GM18909 (cell line): ENCODE results near the gene PTPRJ.
"Not testable (repeated sequence)": the region's sequence is repeated elsewhere in the genome, so short reads cannot be mapped to it uniquely, and the experiment has no call there.

Experiments used
- ATAC-seq: cut with Tn5 transposase; IDR thresholded peaks from one replicate; pipeline ENCODE4 v1.9.1; 2021; ENCODE audit warnings: mild to moderate bottlenecking; ENCODE audit not compliant: unreplicated experiment, poor library complexity

The PTPRJ gene

DNA sequence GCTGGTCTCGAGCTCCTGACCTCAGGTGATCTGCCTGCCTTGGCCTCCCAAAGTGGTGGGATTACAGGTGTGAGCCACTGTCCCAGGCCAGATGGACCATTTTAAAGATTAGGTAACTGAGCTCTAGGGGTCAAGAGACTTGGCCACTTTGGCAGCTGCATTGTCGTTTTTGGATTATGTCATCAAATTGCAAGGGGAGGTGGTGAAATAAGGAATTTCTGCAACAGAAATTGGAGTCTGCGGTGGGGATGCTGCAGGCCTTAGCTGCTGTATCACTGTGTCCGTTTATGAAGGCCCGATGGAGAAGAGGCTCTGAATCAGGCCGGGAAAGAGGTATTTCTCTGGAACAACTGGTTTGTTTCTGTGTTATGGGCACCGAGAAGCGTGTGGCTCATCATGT, 34.6 kb downstream of the PTPRJ start:
- no peak for ATAC-seq

DNA sequence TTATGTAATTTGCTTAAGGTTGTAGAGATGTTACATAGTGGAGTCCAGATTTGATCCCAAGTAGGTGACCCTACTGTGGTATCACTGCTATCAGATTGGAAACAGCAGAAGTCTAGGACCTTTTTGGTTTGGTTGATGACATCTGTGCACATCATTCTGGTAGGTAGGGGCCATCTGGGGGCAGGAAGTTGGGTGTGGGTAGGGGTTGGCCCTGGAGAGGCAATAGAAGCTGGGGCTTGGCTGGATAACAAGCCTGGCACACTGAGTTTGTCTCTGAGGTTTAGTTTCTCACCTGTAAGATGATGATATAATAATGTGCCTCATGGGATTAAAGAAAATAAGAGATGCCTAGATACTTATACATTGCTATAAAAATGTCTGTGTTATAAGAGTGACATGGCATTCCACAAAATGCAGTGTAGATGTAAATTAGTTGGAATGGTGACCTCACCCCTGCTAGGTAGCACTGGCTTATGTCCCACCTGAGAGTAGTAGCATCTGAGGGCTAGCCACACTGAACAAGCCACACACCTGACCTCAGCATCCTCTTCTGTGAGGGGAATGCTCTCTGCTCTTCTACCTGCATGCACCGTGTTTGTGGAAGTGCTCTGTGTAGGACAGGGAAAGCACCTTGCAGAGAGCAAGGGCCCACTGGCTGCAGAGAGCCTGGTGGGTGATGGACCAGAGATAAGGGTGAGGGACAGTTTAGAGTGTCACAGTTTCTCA, 36.9 kb downstream of the PTPRJ start:
- ATAC-seq: no peak

DNA sequence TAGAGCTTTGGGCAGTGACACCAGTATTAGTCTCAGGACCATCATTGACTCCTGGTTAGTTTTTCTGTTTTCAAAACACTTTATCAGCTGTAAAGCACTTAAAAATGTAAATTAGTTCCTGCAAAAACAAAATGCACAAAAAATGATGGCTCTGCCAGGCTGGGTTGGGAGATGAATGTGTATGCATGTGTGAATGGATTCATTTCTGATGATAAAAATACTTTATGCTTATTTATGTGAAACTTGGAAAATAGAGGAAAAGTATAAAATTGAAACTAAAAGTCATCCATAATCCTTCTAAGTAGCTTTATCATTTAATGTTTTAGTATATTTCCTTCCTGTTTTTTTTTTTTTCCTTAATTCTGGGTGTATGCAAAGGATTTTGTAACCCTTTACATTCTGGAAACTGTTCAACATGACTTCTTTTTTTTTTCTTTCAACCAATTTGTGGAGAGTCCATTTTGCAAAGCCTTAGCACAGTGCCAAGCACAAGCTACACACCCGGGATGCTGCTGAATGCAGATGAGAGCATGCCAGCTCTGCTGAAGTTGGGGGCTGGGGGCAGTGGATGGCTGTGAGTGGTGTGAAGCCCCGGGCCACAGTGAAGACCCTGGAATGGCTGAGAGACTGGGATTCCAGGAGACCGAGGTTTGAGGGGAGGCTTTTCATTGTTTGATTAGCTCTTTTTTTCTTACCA, 37.6 kb downstream of the PTPRJ start:
- ATAC-seq: no peak

DNA sequence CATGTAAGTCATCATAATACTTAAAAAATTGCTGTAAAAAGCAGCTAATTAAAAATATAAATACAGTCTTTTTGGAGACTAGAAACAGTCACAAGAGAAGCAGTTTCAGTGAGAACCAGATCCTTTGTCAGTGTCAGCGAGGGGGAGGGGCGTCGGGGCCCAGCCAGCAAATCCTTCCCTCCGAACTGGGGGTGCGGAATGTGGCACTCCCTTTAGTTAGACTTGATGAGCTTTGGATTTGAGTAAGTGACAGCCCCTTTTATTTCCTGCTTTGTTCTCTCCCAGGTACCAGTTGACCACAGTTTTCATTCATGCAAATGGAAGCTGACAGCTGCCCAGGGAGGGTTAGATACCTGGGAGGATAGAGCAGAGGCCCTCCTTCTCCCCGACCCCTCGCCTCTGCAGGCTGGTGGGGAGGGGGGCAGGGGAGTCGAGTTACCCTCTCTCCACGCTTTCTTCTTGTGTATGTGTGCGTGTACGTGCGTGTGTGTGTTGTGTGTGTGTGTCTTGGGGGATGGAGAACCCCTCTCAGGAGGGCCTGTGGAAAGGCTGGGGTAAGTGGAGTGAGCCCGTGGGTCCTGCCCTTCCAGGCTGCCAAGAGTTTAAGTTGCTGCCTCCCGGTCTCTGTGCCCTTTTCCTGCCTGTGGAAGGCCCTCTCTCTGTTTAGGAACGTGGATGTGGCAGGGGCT, 38.3 kb downstream of the PTPRJ start:
- no peak for ATAC-seq

DNA sequence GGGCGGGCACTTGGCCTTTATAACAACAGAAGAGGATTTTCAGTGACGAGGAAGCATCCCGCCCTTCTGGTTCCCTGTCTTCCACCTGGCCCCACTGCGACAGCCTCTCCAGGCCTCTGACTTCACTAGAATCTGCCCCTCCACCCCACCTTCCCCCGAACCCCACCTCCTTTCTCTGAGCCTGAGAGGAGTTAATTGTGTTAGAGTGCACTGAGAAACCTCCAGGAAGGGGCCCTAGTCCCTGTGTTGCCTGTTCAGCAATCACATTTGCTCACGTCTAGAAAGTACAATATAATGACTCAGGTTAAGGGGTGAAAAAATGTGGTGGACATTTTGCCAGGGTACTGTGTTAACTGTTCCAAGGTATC, 38.8 kb downstream of the PTPRJ start:
- no peak for ATAC-seq

DNA sequence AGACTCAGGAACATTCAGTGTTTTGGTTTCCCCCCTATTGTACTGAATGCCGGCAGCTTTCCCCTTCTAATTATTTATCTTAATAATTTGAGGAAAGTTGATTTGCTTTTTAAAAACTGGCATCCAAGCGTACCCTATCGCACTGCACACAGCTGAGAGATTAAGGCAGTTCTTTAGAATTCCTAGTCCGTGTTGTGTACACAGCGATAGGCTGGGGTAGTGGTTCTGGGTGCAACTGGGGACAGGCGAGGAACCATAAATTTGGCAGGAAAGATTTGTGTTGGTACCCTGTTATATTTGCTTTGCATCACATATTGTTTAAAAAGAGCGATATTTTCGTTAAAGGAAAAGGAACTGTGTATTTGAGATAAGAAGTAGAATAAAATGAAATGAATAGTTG, 39.2 kb downstream of the PTPRJ start:
- ATAC-seq: no peak

DNA sequence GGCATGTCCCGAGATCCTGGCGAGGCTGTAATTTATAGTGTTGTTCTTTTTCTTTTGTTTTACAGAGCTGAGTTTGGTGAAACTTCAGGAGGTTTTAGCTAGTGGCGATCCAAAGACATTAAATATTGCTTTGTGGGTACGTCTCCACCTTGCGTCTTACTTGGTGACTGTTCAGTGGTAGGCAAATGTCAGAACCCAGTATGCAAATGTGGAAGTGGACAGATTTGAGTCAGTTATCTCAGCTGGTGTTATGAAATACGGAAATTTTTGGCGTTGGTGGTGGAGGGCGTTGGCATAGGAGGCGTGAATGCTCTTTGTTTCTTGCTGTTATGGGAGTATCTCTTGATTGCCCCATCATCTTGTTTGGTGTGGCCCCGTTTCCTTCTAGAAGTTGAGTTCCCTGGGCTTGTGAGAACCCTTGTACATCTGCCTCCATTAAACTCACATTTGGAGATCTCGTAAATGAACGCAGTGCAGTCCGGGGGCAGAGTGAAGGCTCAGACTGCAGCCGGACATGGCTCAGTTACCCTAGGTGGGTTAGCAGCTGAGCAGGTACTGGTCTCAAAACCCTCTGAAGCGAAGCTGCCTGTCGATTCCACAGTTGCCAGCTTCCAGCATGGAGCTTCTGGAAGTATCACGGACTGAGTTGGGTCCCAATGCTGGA, 39.9 kb downstream of the PTPRJ start:
- peak; percentile 84 for ATAC-seq

DNA sequence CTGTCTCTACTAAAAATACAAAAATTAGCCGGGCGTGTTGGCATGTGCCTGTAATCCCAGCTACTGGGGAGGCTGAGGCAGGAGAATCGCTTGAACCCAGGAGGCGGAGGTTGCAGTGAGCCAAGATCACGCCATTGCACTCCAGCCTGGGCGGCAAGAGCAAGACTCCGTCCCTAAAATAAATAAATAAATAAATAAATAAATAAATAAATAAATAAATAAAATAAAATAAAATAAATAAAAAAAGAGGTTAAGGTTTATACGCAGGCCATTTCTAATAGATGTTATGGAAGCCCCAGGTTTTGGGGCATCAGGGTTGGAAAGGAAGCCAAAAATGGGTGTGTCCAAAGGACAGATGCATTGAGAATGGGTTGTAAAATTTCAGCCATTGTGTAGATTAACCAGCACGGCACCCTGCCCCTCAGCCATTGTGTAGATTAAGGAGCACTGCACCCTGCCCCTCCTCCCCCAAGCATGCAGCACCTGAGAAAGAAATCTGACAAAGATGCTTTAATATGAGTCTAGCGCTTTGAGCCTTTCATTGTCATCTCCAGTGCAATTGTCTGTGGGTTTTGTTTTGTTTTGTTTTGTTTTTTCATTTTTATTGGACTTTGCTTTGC, 41.0 kb downstream of the PTPRJ start:
- ATAC-seq: not testable (repeated sequence)

DNA sequence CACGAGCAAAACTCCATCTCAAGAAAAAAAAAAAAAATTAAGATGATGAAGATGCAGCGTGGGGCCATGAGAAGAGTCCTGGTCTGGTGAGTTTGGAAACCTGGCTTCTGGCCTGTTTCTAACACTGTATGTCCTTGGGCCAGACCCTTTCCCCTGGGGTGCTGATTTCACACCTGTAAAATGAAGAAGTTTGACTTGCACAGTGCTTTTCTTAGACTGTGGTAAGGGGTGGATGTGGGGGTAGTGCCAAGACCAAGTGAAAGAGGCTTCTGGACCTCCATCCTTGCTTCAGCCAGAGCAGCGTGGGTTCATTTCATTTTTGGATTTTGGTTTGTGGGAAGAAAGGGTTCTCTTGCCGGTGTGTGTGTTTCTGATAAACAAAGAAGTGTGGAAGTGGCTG, 42.1 kb downstream of the PTPRJ start:
- no peak for ATAC-seq

DNA sequence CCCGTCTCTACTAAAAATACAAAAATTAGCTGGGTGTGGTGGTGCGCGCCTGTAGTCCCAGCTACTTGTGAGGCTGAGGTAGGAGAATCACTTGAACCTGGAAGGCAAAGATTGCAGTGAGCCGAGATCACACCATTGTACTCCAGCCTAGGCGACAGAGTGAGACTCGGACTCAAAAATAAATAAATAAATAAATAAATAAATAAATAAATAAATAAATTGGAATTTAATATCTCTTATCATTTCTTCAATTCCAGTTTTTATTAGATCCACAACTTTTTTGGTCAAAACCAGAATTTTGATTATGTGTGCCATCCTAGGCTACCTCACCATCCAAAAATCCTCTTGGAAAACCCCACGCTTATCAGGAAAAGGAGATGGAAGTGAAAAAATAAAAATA, 43.2 kb downstream of the PTPRJ start:
- not testable (repeated sequence) for ATAC-seq

DNA sequence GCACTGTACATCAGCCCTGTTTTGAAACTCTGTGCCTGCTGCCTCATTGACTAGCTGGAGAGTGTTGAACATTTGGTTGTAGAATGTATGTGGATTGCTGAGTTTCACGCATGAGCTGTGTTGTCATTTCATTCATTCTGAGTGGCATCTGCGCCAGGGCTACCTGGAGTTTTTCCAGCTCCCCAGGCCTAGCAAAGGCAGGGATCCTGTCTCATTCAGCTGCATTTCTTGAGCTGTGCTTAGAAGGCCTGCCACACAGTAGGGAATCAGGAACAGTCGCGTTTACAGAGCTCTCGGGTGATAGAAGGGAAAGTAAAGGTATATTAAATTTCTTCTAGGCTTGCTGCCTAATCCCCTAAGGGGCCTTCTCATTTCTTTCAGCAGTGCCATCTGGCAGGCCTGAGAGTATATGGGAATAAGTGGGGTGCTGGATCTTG, 44.3 kb downstream of the PTPRJ start:
- ATAC-seq: no peak

DNA sequence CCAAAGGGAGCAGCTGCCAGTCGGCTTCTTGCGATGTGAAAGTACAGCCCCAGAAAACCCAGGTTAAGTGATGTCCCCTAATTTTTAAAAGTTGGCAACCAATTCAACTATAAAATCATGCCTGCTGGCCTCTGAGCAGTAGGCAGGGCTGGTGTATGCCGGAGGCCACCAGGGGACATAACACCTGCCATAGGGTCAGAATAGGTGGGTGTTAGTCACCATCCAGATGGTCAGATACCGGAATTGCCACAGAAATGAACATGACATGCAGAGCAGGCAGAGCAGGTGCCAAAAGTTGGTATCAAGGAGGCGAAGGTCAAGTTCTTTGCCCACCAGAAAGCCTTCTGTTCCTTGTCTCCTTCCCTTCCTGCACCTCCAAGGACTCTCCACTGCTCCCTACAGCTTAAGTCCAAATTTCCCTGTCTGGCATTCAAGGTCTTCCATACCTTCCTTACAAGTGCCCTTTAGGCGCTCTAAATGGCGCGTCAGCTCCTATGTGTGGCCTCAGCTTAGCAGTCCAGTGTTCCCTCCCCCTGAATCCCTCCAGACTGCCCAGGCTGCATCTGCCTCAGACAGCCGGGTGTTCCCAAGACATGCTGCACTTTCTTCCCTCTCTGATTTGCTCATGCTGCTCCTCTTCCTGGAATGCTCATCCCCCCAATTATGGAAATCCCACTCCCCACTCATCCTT, 45.1 kb downstream of the PTPRJ start:
- ATAC-seq: no peak

DNA sequence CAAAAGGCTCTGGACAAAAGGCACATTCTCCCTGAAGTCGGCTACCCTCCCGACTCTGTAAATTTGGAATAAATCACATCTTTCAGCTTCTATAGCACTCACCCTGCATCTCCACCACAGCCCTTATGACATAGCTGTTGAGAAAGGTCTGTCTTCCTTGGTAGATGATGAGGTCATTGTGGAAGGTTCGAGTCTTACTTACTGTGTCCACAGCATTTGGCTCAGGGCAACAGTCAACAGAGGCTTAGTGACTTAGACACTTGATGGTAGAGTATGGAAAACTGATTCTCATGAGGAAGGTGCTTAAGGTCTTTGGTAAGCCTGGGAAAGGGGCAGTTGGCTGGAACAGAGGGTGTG, 45.6 kb downstream of the PTPRJ start:
- ATAC-seq: no peak

DNA sequence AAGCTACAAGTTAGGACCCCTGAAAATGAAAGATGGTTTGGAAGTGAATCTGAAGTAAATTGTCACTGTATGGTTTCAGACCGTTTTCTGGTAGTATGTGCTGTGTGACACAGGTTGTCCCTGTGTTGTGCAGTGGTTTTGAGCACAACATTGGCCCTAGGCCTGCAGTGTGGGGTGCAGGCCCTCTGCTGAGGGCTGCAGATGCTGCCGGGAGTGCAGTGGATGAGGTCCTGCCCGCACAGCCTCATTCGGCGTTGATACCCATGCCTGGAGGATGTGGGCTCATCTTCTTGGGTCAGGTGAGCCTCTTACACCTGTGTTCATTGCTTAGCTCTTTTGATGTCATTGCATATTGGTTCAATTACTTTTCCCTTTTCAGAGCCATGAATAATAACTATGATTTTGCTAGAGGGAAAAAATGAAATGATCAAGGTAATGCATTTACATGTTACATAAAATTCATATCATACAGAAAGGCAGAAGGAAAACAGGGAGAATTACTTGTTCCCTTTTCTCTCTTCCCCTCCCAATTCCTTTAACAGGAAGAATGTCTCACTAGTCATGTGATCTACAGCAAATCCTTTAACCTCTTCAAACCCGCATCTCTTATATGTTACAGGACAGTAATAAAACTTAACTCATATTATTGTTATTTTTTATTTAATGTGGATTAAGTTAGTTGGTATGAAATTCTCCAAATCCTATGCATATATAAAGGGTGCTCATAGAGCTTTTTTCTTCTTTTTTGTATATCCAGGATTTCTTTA, 48.7 kb downstream of the PTPRJ start:
- no peak for ATAC-seq

DNA sequence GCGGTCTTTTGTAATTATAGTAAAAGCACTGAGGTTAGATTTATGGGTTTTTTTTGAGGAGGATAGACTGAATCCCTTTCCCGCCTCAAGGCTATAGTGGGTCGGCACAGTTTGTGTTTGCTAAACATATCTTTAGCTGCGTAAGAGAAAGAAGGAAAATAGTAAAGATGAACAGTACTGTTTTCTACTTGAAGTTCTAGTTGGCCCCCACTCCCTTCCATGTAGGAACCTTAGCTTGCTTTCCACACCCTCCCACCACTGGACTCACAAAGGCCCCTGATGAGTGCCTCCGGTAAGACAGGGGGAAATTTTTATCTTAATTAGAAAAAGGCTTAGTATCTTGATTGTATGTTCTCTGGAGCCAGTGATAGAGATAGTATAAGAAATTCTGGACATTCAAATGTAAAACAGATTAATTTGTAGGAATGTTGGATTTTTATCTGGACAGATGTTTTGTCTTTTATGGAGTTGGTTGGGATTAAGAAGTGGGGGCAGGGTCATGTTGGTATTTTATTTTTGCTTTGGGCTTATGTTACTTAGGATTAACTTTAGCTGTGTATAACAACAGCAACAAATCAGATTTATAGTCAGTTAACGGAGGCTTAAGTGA, 49.4 kb downstream of the PTPRJ start:
- no peak for ATAC-seq

DNA sequence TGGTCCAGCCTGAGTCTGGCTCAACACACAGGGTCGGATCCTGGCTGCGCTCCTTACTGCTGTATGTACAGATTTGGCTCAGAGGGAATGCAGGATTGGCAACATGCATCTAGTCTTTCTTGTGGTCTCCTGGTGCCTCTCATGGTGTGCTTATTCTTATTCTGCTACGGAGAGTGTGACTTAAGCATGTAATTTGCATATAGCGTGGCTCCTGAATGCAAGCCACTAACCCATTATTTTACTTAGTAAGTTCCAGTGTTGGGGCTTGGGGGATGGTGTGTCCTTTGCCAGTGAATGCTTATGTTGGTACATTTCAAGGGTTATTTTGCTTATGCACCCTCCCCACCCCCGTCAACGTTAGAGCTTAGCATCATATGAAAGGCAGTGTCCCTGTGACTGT, 51.2 kb downstream of the PTPRJ start:
- ATAC-seq: no peak

DNA sequence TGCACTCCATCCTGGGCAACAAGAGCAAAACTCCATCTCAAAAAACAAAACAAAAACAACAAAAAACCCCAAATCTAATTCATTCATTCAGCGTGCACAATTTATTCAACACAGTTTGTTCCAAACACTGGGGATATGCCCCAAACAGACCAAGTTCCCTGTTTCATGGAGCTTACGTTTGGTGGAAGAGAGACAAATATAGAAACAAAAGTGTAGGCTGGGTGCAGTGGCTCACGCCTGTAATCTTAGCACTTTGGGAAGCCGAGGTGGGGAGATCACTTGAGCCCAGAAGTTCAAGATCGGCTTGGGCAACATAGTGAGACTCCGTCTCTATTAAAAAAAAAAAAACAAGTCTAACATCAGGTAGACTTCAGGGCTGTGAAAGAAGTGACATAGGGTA, 52.4 kb downstream of the PTPRJ start:
- ATAC-seq: no peak

DNA sequence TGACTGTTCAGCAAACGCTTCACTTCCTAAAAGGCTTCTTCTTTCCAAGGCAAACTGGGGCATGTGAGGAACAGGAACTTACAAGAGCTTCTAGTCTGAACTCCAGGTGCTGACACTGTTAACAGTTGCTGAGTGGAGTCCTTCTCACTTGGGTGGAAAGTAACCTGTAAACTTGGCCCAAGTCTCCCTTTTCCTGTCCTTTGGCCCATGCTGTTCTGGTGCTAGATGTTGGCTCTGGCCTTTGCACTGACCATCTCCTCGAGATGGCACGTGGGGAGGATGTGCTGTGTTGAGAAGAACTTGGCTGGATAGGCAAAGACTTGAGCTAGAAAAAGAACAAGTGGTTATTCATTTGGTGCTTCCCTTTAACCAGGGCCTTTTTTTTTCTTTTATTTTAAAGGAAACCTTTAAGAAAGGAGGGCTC, 53.6 kb downstream of the PTPRJ start:
- ATAC-seq: no peak
